CD14-positive monocyte (primary cell): ENCODE results near the gene TMEM151A. TPM values are rescaled to one million over a fixed set of nuclear protein-coding genes. Genes with fewer than 3 reads are reported as not detected.

Experiments used
- DNase-seq, 3 donors: peaks; one replicate each; pipeline ENCODE4 v3.0.0-alpha.2; 2011 to 2022
- H2AFZ ChIP-seq: 2 replicates; pipeline ENCODE4 v1.6.0; 2012; ENCODE audit warnings: mild to moderate bottlenecking, low read depth, low read length, inconsistent platforms; ENCODE audit not compliant: insufficient read depth, poor library complexity, severe bottlenecking
- H3K27ac ChIP-seq, 2 donors: 1 replicate in 1 of 2; 2 replicates in 1 of 2; pipeline ENCODE4 v1.5.1; 2012 to 2013; ENCODE audit warnings: low read length in 2 of 2, control low read depth in 1 of 2, inconsistent platforms in 1 of 2, low read depth in 1 of 2, mild to moderate bottlenecking in 1 of 2
- H3K27me3 ChIP-seq, 2 donors: one replicate each; pipeline versions ENCODE4 v1.6.0 to v1.6.1; 2011 to 2013; ENCODE audit warnings: low read length in 2 of 2; ENCODE audit not compliant: control insufficient read depth in 2 of 2, insufficient read depth in 2 of 2
- H3K36me3 ChIP-seq, 2 donors: replicated peaks in 1 of 2; 1 replicate in 1 of 2; 2 replicates in 1 of 2; pipeline versions ENCODE4 v1.5.1 to v1.6.1; 2012 to 2013; ENCODE audit warnings: low read length in 2 of 2, control low read depth in 1 of 2, inconsistent platforms in 1 of 2, mild to moderate bottlenecking in 1 of 2; ENCODE audit not compliant: insufficient read depth in 2 of 2, control insufficient read depth in 1 of 2
- H3K4me1 ChIP-seq, 2 donors: 1 replicate in 1 of 2; 2 replicates in 1 of 2; pipeline versions ENCODE4 v1.5.1 to v1.6.1; 2012 to 2013; ENCODE audit warnings: low read length in 2 of 2, control low read depth in 1 of 2, inconsistent platforms in 1 of 2, mild to moderate bottlenecking in 1 of 2, moderate library complexity in 1 of 2; ENCODE audit not compliant: insufficient read depth in 2 of 2, control insufficient read depth in 1 of 2
- H3K4me2 ChIP-seq: replicated peaks from 2 replicates; pipeline ENCODE3; 2012; ENCODE audit warnings: low read length, moderate library complexity, mild to moderate bottlenecking; ENCODE audit not compliant: poor library complexity, severe bottlenecking; ENCODE audit errors: extremely low read depth
- H3K4me3 ChIP-seq, 3 experiments: fragments of 200-600 bp in 1 of 3; sonication (generic) in 1 of 3; replicated peaks in 1 of 3; 1 replicate in 2 of 3; 2 replicates in 1 of 3; pipeline ENCODE4 v1.5.1; 2011 to 2013; ENCODE audit warnings: low read length in 3 of 3, mild to moderate bottlenecking in 3 of 3, control low read depth in 2 of 3, low read depth in 2 of 3, inconsistent platforms in 1 of 3, moderate library complexity in 1 of 3
- H3K79me2 ChIP-seq: 2 replicates; pipeline ENCODE4 v1.6.0; 2012; ENCODE audit warnings: mild to moderate bottlenecking, control low read depth, inconsistent platforms, low read length, moderate library complexity; ENCODE audit not compliant: insufficient read depth
- H3K9ac ChIP-seq: 2 replicates; pipeline ENCODE4 v1.6.0; 2017; ENCODE audit warnings: low read length, mild to moderate bottlenecking; ENCODE audit not compliant: insufficient read depth, poor library complexity, severe bottlenecking
- H3K9me3 ChIP-seq, 2 donors: replicated peaks in 1 of 2; 1 replicate in 1 of 2; 2 replicates in 1 of 2; pipeline versions ENCODE4 v1.5.1 to v1.6.1; 2012 to 2013; ENCODE audit warnings: low read length in 2 of 2, control low read depth in 1 of 2; ENCODE audit not compliant: control insufficient read depth in 1 of 2, insufficient read depth in 1 of 2
- H4K20me1 ChIP-seq: 2 replicates; pipeline ENCODE4 v1.6.0; 2012; ENCODE audit warnings: mild to moderate bottlenecking, low read length, control low read depth, moderate library complexity; ENCODE audit not compliant: insufficient read depth
- H3K27ac Mint-ChIP-seq, 7 donors: one replicate each; pipeline ENCODE4 v1.8.0; 2020; ENCODE audit warnings: mild to moderate bottlenecking in 7 of 7, mixed read lengths in 7 of 7, moderate library complexity in 6 of 7, inconsistent platforms in 2 of 7
- H3K27me3 Mint-ChIP-seq, 3 donors: one replicate each; pipeline ENCODE4 v1.8.0; 2021 to 2022; ENCODE audit warnings: low read depth in 3 of 3, mild to moderate bottlenecking in 3 of 3, mixed read lengths in 3 of 3, moderate library complexity in 3 of 3, inconsistent platforms in 1 of 3
- H3K36me3 Mint-ChIP-seq, 2 donors: one replicate each; pipeline ENCODE4 v1.8.0; 2020; ENCODE audit warnings: mixed read lengths in 2 of 2, inconsistent platforms in 1 of 2, mild to moderate bottlenecking in 1 of 2
- H3K4me1 Mint-ChIP-seq: one replicate; pipeline ENCODE4 v1.8.0; 2020; ENCODE audit warnings: mild to moderate bottlenecking, mixed read lengths
- H3K4me3 Mint-ChIP-seq, 2 donors: one replicate each; pipeline ENCODE4 v1.8.0; 2020; ENCODE audit warnings: mild to moderate bottlenecking in 2 of 2, mixed read lengths in 2 of 2, moderate library complexity in 1 of 2
- H3K9me3 Mint-ChIP-seq, 7 donors: one replicate each; pipeline ENCODE4 v1.8.0; 2020 to 2022; ENCODE audit warnings: mixed read lengths in 7 of 7, mild to moderate bottlenecking in 6 of 7, moderate library complexity in 6 of 7, inconsistent platforms in 2 of 7
- CTCF ChIP-seq: fragments of 200-600 bp; IDR thresholded peaks from one replicate; pipeline ENCODE4 v1.8.0; 2022; ENCODE audit warnings: antibody characterized with exemption, mild to moderate bottlenecking
- WGBS: methylation state at CpG from one replicate; pipeline ENCODE4 v1.1.5; 2013; ENCODE audit warnings: missing lambda C conversion rate; ENCODE audit not compliant: insufficient coverage; 5-methylcytosine and 5-hydroxymethylcytosine counted together
- intact Hi-C, 2 donors: fragments of 100-400 bp; cut with micrococcal nuclease; formaldehyde crosslinking; loops; one replicate each; pipeline versions ENCODE4 v1.15.0 to v1.15.1; 2023
- polyA plus RNA-seq, 3 donors: library from polyadenylated mRNA; depleted of rRNA in 1 of 3; unstranded in 2 of 3; stranded (reverse) in 1 of 3; fragments of 300-500 nt in 2 of 3; fragments of >200 nt in 1 of 3; fragmentation: Illumina TruSeq in 2 of 3; gene quantifications; 1 replicate in 2 of 3; 2 replicates in 1 of 3; pipeline ENCODE4 v1.2.3, GENCODE V29; 2012 to 2021

The TMEM151A gene
- polyA plus RNA-seq, 3 donors: not detected

- H3K9me3 Mint-ChIP-seq: peaks cover 0 to 2% (median 0%) of the 10 kb centered on the region in 7 donors
- H3K27me3 Mint-ChIP-seq: peaks cover 4 to 15% (median 15%) of the 10 kb centered on the region in 3 donors
- H3K4me1 ChIP-seq: peaks cover 38 to 49% of the 10 kb centered on the region in 2 donors
- intact Hi-C loops: loop anchor here (1.0 to 10.0 kb wide), 3 partner anchors 16 to 72 kb away; partner anchors contain the start of gene BRMS1 (in 1 of the 2)
- H3K27ac Mint-ChIP-seq: peak overlapping the region; percentile 96 to 99 (median 97)
- peaks cover 0 to 2% of the 10 kb centered on the region in 2 donors for H3K36me3 Mint-ChIP-seq
- no peaks in the 10 kb centered on the region for H3K9me3 ChIP-seq
- DNase-seq: peak; percentile 94 to 97 (median 97)
- H3K4me3 Mint-ChIP-seq: peak overlapping the region; percentile 92 to 98
- peak overlapping the region; percentile 90 for H3K4me2 ChIP-seq
- TF ChIP-seq CTCF: no peak
- H3K79me2 ChIP-seq: no peaks in the 10 kb centered on the region
- H2AFZ ChIP-seq: peak overlapping the region; percentile 85
- H3K9ac ChIP-seq: peak overlapping the region; percentile 69
- H3K36me3 ChIP-seq: no peaks in the 10 kb centered on the region
- H3K27me3 ChIP-seq: no peaks in the 10 kb centered on the region
- peak overlapping the region; percentile 85 to 90 for H3K27ac ChIP-seq
- H3K4me3 ChIP-seq: peak overlapping the region; percentile 40 to 90 (median 69)
- WGBS: 3% methylated on average over 50 of the region's 52 CpGs
- H4K20me1 ChIP-seq: no peaks in the 10 kb centered on the region
- H3K4me1 Mint-ChIP-seq: peaks cover 31% of the 10 kb centered on the region
Observed at GRCh38 chr11:66312549-66313320, 21.0 kb downstream of the TMEM151A start.

- no peaks in the 10 kb centered on the region for H4K20me1 ChIP-seq
- H3K79me2 ChIP-seq: no peaks in the 10 kb centered on the region
- peak overlapping the region; percentile 25 to 99 (median 89) for H3K27ac Mint-ChIP-seq
- H2AFZ ChIP-seq: peak overlapping the region; percentile 79
- peak overlapping the region in 2 of 3 experiments; percentile 7 to 90 for H3K4me3 ChIP-seq
- H3K9me3 ChIP-seq: no peaks in the 10 kb centered on the region
- H3K4me2 ChIP-seq: peak overlapping the region; percentile 90
- no peak for TF ChIP-seq CTCF
- intact Hi-C loops: loop anchor here (2.0 to 10.0 kb wide), 2 partner anchors 31 to 71 kb away; partner anchors contain the start of gene BRMS1 (in 1 of the 2)
- H3K9ac ChIP-seq: peak overlapping the region; percentile 46
- H3K4me1 ChIP-seq: peaks cover 46 to 57% of the 10 kb centered on the region in 2 donors
- H3K27me3 ChIP-seq: no peaks in the 10 kb centered on the region
- H3K9me3 Mint-ChIP-seq: peaks cover 0 to 2% (median 0%) of the 10 kb centered on the region in 7 donors
- DNase-seq: peak in 1 of 3 donors; percentile 21
- H3K4me3 Mint-ChIP-seq: peak overlapping the region; percentile 69 to 92
- H3K27me3 Mint-ChIP-seq: peaks cover 4 to 15% (median 15%) of the 10 kb centered on the region in 3 donors
- no peaks in the 10 kb centered on the region for H3K36me3 ChIP-seq
- WGBS: 64% methylated on average over 31 of the region's 38 CpGs
- H3K36me3 Mint-ChIP-seq: peaks cover 0 to 2% of the 10 kb centered on the region in 2 donors
- H3K27ac ChIP-seq: peak overlapping the region; percentile 20 to 79
- peaks cover 40% of the 10 kb centered on the region for H3K4me1 Mint-ChIP-seq
Observed at GRCh38 chr11:66313321-66314185, 21.9 kb downstream of the TMEM151A start.
